Measurements from ENCODE around the gene OTOS. TPM values are rescaled to one million over a fixed set of nuclear protein-coding genes. Genes with fewer than 3 reads are reported as not detected.

The OTOS gene
- total RNA-seq, 1 experiment from 2014 or later: not detected

DNA sequence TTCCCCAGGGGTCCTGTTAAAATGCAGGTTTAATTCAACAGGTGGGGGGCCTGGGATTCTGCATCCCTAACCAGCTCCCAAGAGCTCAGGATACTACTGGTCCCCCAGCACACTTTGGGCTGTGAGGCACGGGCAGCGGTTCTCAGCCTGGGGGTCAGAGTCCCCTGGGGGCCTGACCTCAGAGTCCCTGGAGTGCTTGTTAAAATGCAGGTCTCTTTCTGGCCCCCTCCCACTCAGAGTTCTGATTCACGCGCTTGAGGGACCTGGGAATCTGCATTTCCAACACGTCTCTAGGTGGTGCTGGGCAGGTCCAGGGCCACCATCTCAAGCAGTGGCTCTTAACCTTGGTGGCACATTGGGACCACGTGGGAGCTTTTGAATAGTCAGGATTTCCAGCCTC lies 2.8 kb upstream of the OTOS start:
- H3K27me3 ChIP-seq (ENCODE audit: insufficient read depth, low read length): no peaks in the 10 kb centered on the region

More for the DNA sequence above, 2.8 kb upstream of the OTOS start:
- no peak overlapping the region for H3K27ac ChIP-seq (ENCODE audit: low read depth, low read length)
- no peak overlapping the region for H3K4me3 ChIP-seq (replicated peaks in 1 of 2; ENCODE audit: low read depth in 1 of 2, low read length in 2 of 2)
- no TSS peak for BruUV-seq (replicated peaks)
- no peak for DNase-seq (ENCODE audit: low read depth, low spot score)
- no peaks in the 10 kb centered on the region for H3K79me2 ChIP-seq (ENCODE audit: insufficient read depth, low read length)
- peak; percentile 12; the same call in 1 of the 2 replicates for ATAC-seq
- CTCF ChIA-PET: interaction anchor here (1.6 to 6.2 kb wide), 3 partner anchors 80 to 118 kb away, joined by 4 to 64 read pairs (median 8); partner anchors contain the start of gene NDUFA10
- no peak overlapping the region for H3K9ac ChIP-seq (ENCODE audit: low read length)
- POLR2A ChIA-PET: no interaction called here
- H3K9me3 ChIP-seq (ENCODE audit: control insufficient read depth in 1 of 2, insufficient read depth in 1 of 2, low read depth in 1 of 2, low read length in 2 of 2): peaks cover 0 to 2% of the 10 kb centered on the region in 2 experiments; a peak in 1 of 4 replicates
- peak overlapping the region; percentile 56 for H3K4me2 ChIP-seq (ENCODE audit: low read length)
- intact Hi-C loops (cut with micrococcal nuclease): loop anchor here (5.0 kb wide), 1 partner anchor 1786 kb away; no protein-coding TSS in a partner anchor
- no peaks in the 10 kb centered on the region for H3K9me2 ChIP-seq (ENCODE audit: insufficient read depth)
- peaks cover 0 to 8% of the 10 kb centered on the region in 2 experiments; a peak in 1 of 4 replicates for H3K4me1 ChIP-seq (ENCODE audit: control insufficient read depth in 1 of 2, insufficient read depth in 2 of 2, low read length in 2 of 2)
- RAD21 ChIA-PET (ENCODE audit: low non-redundant PET in 1 of 2, low total read pairs in 2 of 2, uncharacterized antibody in 2 of 2, unreplicated experiment in 2 of 2): interaction anchor here in 1 of 2 experiments (2.3 kb wide), 1 partner anchor 82 kb away, joined by 19 read pairs; no protein-coding TSS in a partner anchor
- H2AFZ ChIP-seq (ENCODE audit: low read depth, low read length, poor library complexity, severe bottlenecking): no peak overlapping the region
- H4K20me1 ChIP-seq (ENCODE audit: insufficient read depth): no peaks in the 10 kb centered on the region
- H3K36me3 ChIP-seq (ENCODE audit: control insufficient read depth in 1 of 2, insufficient read depth in 2 of 2, low read length in 2 of 2): no peaks in the 10 kb centered on the region
- TF ChIP-seq ZFX (IDR thresholded peaks at IDR 0.05): no peak
- TF ChIP-seq EZH2phosphoT487 (IDR thresholded peaks at IDR 0.05; ENCODE audit: borderline replicate concordance): no peak
- TF ChIP-seq, protein P1, sequence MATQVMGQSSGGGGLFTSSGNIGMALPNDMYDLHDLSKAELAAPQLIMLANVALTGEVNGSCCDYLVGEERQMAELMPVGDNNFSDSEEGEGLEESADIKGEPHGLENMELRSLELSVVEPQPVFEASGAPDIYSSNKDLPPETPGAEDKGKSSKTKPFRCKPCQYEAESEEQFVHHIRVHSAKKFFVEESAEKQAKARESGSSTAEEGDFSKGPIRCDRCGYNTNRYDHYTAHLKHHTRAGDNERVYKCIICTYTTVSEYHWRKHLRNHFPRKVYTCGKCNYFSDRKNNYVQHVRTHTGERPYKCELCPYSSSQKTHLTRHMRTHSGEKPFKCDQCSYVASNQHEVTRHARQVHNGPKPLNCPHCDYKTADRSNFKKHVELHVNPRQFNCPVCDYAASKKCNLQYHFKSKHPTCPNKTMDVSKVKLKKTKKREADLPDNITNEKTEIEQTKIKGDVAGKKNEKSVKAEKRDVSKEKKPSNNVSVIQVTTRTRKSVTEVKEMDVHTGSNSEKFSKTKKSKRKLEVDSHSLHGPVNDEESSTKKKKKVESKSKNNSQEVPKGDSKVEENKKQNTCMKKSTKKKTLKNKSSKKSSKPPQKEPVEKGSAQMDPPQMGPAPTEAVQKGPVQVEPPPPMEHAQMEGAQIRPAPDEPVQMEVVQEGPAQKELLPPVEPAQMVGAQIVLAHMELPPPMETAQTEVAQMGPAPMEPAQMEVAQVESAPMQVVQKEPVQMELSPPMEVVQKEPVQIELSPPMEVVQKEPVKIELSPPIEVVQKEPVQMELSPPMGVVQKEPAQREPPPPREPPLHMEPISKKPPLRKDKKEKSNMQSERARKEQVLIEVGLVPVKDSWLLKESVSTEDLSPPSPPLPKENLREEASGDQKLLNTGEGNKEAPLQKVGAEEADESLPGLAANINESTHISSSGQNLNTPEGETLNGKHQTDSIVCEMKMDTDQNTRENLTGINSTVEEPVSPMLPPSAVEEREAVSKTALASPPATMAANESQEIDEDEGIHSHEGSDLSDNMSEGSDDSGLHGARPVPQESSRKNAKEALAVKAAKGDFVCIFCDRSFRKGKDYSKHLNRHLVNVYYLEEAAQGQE (IDR thresholded peaks at IDR 0.05; ENCODE audit: low read depth): no peak
- TF ChIP-seq CEBPB (IDR thresholded peaks at IDR 0.05; ENCODE audit: low read depth): no peak
- TF ChIP-seq, protein P2, sequence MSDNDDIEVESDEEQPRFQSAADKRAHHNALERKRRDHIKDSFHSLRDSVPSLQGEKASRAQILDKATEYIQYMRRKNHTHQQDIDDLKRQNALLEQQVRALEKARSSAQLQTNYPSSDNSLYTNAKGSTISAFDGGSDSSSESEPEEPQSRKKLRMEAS (IDR thresholded peaks at IDR 0.05): no peak
- TF ChIP-seq POLR2AphosphoS5 (IDR thresholded peaks at IDR 0.05; ENCODE audit: low read depth, low read length): no peak
- no peak for TF ChIP-seq EZH2 (IDR thresholded peaks at IDR 0.05)
- TF ChIP-seq TCF7L2 (IDR thresholded peaks at IDR 0.05; ENCODE audit: borderline replicate concordance, extremely low read depth, insufficient read depth, insufficient read length): no peak
- TF ChIP-seq CBX3 (IDR thresholded peaks at IDR 0.05; ENCODE audit: low read depth): no peak
- no peak for TF ChIP-seq SP1 (IDR thresholded peaks at IDR 0.05; ENCODE audit: low read depth)
- TF ChIP-seq POLR2A (IDR thresholded peaks at IDR 0.05; ENCODE audit: borderline replicate concordance, extremely low read depth, insufficient read depth, insufficient read length): no peak
- TF ChIP-seq RAD21 (IDR thresholded peaks at IDR 0.05; ENCODE audit: low read depth): no peak

All from HCT116 (cell line).